K562 (cell line): ENCODE data around the gene PI4K2A. TPM values are rescaled to one million over a fixed set of nuclear protein-coding genes. Genes with fewer than 3 reads are reported as not detected.

ENCODE experiments used
- ARID3B ChIP-seq: fragments of 250-450 bp; sonication (Bioruptor Pico); IDR thresholded peaks from 2 replicates; pipeline ENCODE4 v1.4.0; 2020; ENCODE audit warnings: borderline replicate concordance
- ATF2 ChIP-seq: sonication (generic); formaldehyde crosslinking; IDR thresholded peaks from 2 replicates; pipeline ENCODE4 v1.8.1; 2022; ENCODE audit warnings: missing genetic modification reagents
- BRCA1 ChIP-seq, 2 experiments: fragments of 450-650 bp in 1 of 2; sonication (generic) in 1 of 2; formaldehyde crosslinking in 1 of 2; IDR thresholded peaks; 2 replicates each; pipeline versions ENCODE4 v1.5.0 to v1.6.1; 2017 to 2020; ENCODE audit warnings: mild to moderate bottlenecking in 1 of 2, missing genetic modification reagents in 1 of 2
- ETV6 ChIP-seq, 3 experiments: fragments of 150-350 bp in 1 of 3; sonication (generic) in 1 of 3; formaldehyde crosslinking in 1 of 3; IDR thresholded peaks; 2 replicates each; pipeline versions ENCODE4 v1.6.1 to v1.8.0; 2014 to 2022; ENCODE audit warnings: borderline replicate concordance in 2 of 3, low read depth in 2 of 3, antibody characterized with exemption in 1 of 3, low read length in 1 of 3, mild to moderate bottlenecking in 1 of 3, missing genetic modification reagents in 1 of 3
- GABPB1 ChIP-seq: sonication (generic); formaldehyde crosslinking; IDR thresholded peaks from 2 replicates; pipeline ENCODE4 v1.8.0; 2022; ENCODE audit warnings: mild to moderate bottlenecking, missing genetic modification reagents
- HIVEP1 ChIP-seq: fragments of 250-450 bp; sonication (Bioruptor Pico); IDR thresholded peaks from 2 replicates; pipeline ENCODE4 v1.4.0; 2020; ENCODE audit warnings: mild to moderate bottlenecking
- JUNB ChIP-seq: fragments of 450-650 bp; formaldehyde crosslinking; conservative IDR thresholded peaks from 2 replicates; pipeline ENCODE4 v1.4.0; 2020; ENCODE audit warnings: mild to moderate bottlenecking
- KDM2B ChIP-seq: fragments of 250-450 bp; sonication (Bioruptor Pico); IDR thresholded peaks from 2 replicates; pipeline ENCODE4 v1.8.0; 2021; ENCODE audit warnings: mild to moderate bottlenecking, moderate library complexity
- MAFG ChIP-seq: fragments of 450-650 bp; conservative IDR thresholded peaks from 2 replicates; pipeline ENCODE4 v1.6.1; 2016; ENCODE audit warnings: missing genetic modification characterization, missing compliant biosample characterization
- PCBP2 ChIP-seq: fragments of 200-400 bp; formaldehyde crosslinking; IDR thresholded peaks from 2 replicates; pipeline ENCODE4 v1.6.1; 2018; ENCODE audit warnings: low read length, low read depth, mild to moderate bottlenecking, moderate library complexity; ENCODE audit not compliant: poor library complexity, severe bottlenecking
- POLR2B ChIP-seq: fragments of 450-650 bp; IDR thresholded peaks from 2 replicates; pipeline ENCODE4 v1.6.1; 2018; ENCODE audit warnings: low read depth; ENCODE audit not compliant: partially characterized antibody
- SREBF1 ChIP-seq: fragments of 150-350 bp; IDR thresholded peaks from 2 replicates; pipeline ENCODE4 v1.6.1; 2014; ENCODE audit warnings: antibody characterized with exemption, low read depth, low read length, borderline replicate concordance
- TCF3 ChIP-seq: sonication (generic); formaldehyde crosslinking; IDR thresholded peaks from 2 replicates; pipeline ENCODE4 v1.4.0; 2020; ENCODE audit warnings: mild to moderate bottlenecking, missing genetic modification reagents
- TEAD2 ChIP-seq: fragments of 450-650 bp; IDR thresholded peaks from 2 replicates; pipeline ENCODE4 v1.6.1; 2016; ENCODE audit warnings: missing genetic modification characterization, control low read depth, missing compliant biosample characterization
- XRCC4 ChIP-seq: IDR thresholded peaks from one replicate; pipeline ENCODE4 v1.6.1; 2011; ENCODE audit not compliant: insufficient read depth, insufficient read length; ENCODE audit errors: extremely low read depth
- ZC3H11A ChIP-seq: IDR thresholded peaks from 2 replicates; pipeline ENCODE4 v1.6.1; 2012; ENCODE audit warnings: low read depth, low read length, improper control_type of control experiment
- ZFP1 ChIP-seq: fragments of 450-650 bp; formaldehyde crosslinking; IDR thresholded peaks from 2 replicates; pipeline ENCODE4 v1.4.0; 2020; ENCODE audit warnings: mild to moderate bottlenecking, mixed read lengths
- ZNF124 ChIP-seq: sonication (generic); formaldehyde crosslinking; IDR thresholded peaks from 2 replicates; pipeline ENCODE4 v1.8.1; 2022; ENCODE audit warnings: missing genetic modification reagents
- ZNF134 ChIP-seq: fragments of 250-450 bp; sonication (Bioruptor Pico); conservative IDR thresholded peaks from 2 replicates; pipeline ENCODE4 v1.4.0; 2020
- ZNF3 ChIP-seq: fragments of 250-450 bp; sonication (Bioruptor Pico); IDR thresholded peaks from 2 replicates; pipeline ENCODE4 v1.5.0; 2021; ENCODE audit warnings: mild to moderate bottlenecking, moderate library complexity
- polyA plus RNA-seq, 8 experiments: library from polyadenylated mRNA; depleted of rRNA in 4 of 8; stranded (reverse) in 5 of 8; unstranded in 3 of 8; fragments of >200 nt; fragmentation: Nextera tagmentation in 2 of 8; fragmentation: Illumina TruSeq in 1 of 8; extraction: Ambion mirVana in 2 of 8; extraction: Trizol in 1 of 8; gene quantifications; 2 replicates each; pipeline versions ENCODE4 v1.2.1 to v1.2.3, GENCODE V29; 2011 to 2014; ENCODE audit warnings: inconsistent platforms in 1 of 8, missing spikeins in 1 of 8
- total RNA-seq, 7 experiments: library from RNA; depleted of rRNA in 6 of 7; stranded (reverse); fragments of >200 nt in 6 of 7; fragmentation: Illumina TruSeq in 2 of 7; extraction: Trizol in 2 of 7; gene quantifications; 2 replicates each; pipeline versions ENCODE4 v1.2.1 to v1.2.3, GENCODE V29; 2011 to 2021; ENCODE audit warnings: low replicate concordance in 1 of 7
- TF ChIP-seq, protein P1 (sequence below): sonication (generic); formaldehyde crosslinking; IDR thresholded peaks from 2 replicates; pipeline ENCODE4 v1.9.0; 2022; ENCODE audit warnings: mild to moderate bottlenecking, missing genetic modification reagents
- TF ChIP-seq, protein P2 (sequence below): fragments of 250-450 bp; sonication (Bioruptor Pico); IDR thresholded peaks from 2 replicates; pipeline ENCODE4 v1.9.0; 2021; ENCODE audit warnings: mild to moderate bottlenecking
- TF ChIP-seq, protein P3 (sequence below): fragments of 450-650 bp; IDR thresholded peaks from 2 replicates; pipeline ENCODE4 v1.6.1; 2017; ENCODE audit warnings: antibody characterized with exemption

PI4K2A gene
- total and polyA plus RNA-seq, 9 of the 15 experiments (the other 6 are each of a cell fraction or from before 2014, with no cell fraction given): 4.4 to 28.4 (median 16.5) TPM

DNA sequence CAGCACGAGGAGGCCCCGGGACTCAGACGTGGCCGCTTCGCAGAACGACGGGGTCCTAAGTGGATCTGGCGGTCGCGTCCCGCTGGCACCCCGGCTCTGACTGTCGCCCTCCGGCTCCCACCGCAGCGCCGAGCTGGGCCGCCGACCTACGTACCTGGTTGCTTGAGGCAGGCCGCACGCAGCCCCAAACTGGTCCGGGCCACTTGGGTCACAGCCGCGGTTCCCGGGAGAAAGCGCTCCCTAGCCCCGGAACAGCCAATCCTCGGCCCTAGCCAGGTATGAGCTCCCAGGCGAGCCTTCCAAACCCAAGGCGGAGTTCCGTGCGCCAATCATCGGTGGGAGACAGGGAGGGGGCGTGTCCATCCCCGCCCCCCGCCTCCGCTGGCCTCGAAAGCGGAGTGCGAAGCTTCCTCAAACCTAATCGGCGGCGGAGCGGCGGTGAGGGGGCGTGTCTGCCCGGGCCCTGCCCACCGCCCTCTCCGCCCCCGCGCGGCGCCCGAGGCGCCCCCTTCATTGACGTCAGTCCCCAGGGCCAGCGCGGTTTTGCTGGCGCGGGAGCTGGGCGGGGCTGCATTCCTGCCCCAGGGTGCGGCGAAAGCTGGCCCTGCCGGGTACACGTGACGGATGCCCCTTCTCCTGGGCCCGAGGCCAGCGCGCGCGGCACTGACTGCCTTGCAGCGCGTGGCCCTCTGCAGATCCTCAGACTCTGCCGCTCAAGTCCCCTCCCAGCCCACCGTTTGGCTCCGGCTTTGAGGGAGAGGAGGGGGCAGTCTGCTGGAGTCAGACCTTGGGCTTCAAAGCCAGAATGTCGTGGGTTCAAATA, 46.7 kb downstream of the PI4K2A start, which contains the start of gene AVPI1 (continued):
- TF ChIP-seq ARID3B (CRISPR knock-in tag) (no peak), ZNF3 (CRISPR knock-in tag) (no peak), POLR2B (peak; percentile 44), JUNB (CRISPR knock-in tag) (no peak), TEAD2 (tag) (peak; percentile 81; the same call in 1 of the 2 replicates), HIVEP1 (CRISPR knock-in tag) (0 out of 2 replicates have a peak, but pooled peaks have one; percentile 36), ATF2 (no peak), PCBP2 (no peak), BRCA1 (IDR thresholded peaks at IDR 0.05) (no peak), BRCA1 (CRISPR knock-in tag; IDR thresholded peaks at IDR 0.05) (no peak), TCF3 (CRISPR knock-in tag) (no peak), SREBF1 (no peak), MAFG (tag) (no peak), KDM2B (CRISPR knock-in tag) (peak; percentile 59; the same call in 1 of the 2 replicates), ZNF134 (CRISPR knock-in tag) (no peak), ZFP1 (CRISPR knock-in tag) (no peak), GABPB1 (CRISPR knock-in tag) (peak; percentile 47), ZNF124 (CRISPR knock-in tag) (no peak), ETV6 (IDR thresholded peaks at IDR 0.05; ENCODE audit: borderline replicate concordance in 1 of 2, low read depth in 2 of 2, low read length in 1 of 2) (no peak), ETV6 (CRISPR knock-in tag; IDR thresholded peaks at IDR 0.05; ENCODE audit: borderline replicate concordance) (no peak), ZC3H11A (no peak), XRCC4 (no peak)
- TF ChIP-seq, protein P1, sequence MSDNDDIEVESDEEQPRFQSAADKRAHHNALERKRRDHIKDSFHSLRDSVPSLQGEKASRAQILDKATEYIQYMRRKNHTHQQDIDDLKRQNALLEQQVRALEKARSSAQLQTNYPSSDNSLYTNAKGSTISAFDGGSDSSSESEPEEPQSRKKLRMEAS: peak; percentile 95
- TF ChIP-seq, protein P2, sequence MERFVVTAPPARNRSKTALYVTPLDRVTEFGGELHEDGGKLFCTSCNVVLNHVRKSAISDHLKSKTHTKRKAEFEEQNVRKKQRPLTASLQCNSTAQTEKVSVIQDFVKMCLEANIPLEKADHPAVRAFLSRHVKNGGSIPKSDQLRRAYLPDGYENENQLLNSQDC (CRISPR knock-in tag): no peak
- TF ChIP-seq, protein P3, sequence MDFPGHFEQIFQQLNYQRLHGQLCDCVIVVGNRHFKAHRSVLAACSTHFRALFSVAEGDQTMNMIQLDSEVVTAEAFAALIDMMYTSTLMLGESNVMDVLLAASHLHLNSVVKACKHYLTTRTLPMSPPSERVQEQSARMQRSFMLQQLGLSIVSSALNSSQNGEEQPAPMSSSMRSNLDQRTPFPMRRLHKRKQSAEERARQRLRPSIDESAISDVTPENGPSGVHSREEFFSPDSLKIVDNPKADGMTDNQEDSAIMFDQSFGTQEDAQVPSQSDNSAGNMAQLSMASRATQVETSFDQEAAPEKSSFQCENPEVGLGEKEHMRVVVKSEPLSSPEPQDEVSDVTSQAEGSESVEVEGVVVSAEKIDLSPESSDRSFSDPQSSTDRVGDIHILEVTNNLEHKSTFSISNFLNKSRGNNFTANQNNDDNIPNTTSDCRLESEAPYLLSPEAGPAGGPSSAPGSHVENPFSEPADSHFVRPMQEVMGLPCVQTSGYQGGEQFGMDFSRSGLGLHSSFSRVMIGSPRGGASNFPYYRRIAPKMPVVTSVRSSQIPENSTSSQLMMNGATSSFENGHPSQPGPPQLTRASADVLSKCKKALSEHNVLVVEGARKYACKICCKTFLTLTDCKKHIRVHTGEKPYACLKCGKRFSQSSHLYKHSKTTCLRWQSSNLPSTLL: no peak
